Measurements from ENCODE around the gene KRTAP15-1. TPM values are rescaled to one million over a fixed set of nuclear protein-coding genes. Genes with fewer than 3 reads are reported as not detected.

KRTAP15-1 gene
- total RNA-seq, 1 experiment from 2014 or later, result not detected

GRCh38 chr21:30487336-30487735 is 47.3 kb downstream of the KRTAP15-1 start, which contains the start of gene KRTAP19-2:
TSS of gene KRTAP19-2 (minus strand) at chr21:30487436. CDS start at chr21:30487348, 88 bp downstream.
- CTCF ChIA-PET, result no interaction called here
- Mint-ChIP-seq H3K9me3 (ENCODE audit: unreplicated experiment) (no peaks in the 10 kb centered on the region), H3K27me3 (ENCODE audit: insufficient read depth, unreplicated experiment) (no peaks in the 10 kb centered on the region)

More at GRCh38 chr21:30487336-30487735, 47.3 kb downstream of the KRTAP15-1 start, which contains the start of gene KRTAP19-2:
- Histone ChIP-seq H3K36me3 (ENCODE audit: control insufficient read depth, insufficient read depth, low read length) (no peaks in the 10 kb centered on the region), H3K9me3 (no peaks in the 10 kb centered on the region), H3K27me3 (replicated peaks; ENCODE audit: control insufficient read depth, insufficient read depth, low read length) (no peaks in the 10 kb centered on the region), H3K4me1 (no peaks in the 10 kb centered on the region), H3K4me3 (ENCODE audit: low read depth, low read length) (no peak within 1 kb of the TSS)
- POLR2A ChIA-PET, result no interaction called here
- TF ChIP-seq CTCF (IDR thresholded peaks at IDR 0.05; ENCODE audit: insufficient read depth in 1 of 2, low read depth in 1 of 2, low read length in 1 of 2, severe bottlenecking in 1 of 2, unreplicated experiment in 1 of 2), result no peak
- H3K4me3 Mint-ChIP-seq (ENCODE audit: unreplicated experiment), result no peak within 1 kb of the TSS
- H3K36me3 Mint-ChIP-seq (ENCODE audit: insufficient read depth, unreplicated experiment), result no peaks in the 10 kb centered on the region
- H3K4me1 Mint-ChIP-seq (ENCODE audit: low read depth, unreplicated experiment), result no peaks in the 10 kb centered on the region
- H3K27ac Mint-ChIP-seq (ENCODE audit: unreplicated experiment), result no peak within 1 kb of the TSS
- intact Hi-C loops (cut with micrococcal nuclease; ENCODE audit: unreplicated experiment), result no loop called here
- no peak for DNase-seq
- no TSS peak for BruUV-seq (replicated peaks)

Other genes with a start within 250 kb of the KRTAP15-1 start
- not detected in 2 replicates for gene CLDN8, start 224.2 kb upstream of the KRTAP15-1 start, total RNA-seq (2022)
- not detected in 2 replicates for gene KRTAP24-1, start 157.3 kb upstream of the KRTAP15-1 start, total RNA-seq (2022)
- not detected in 2 replicates for gene KRTAP25-1, start 150.8 kb upstream of the KRTAP15-1 start, total RNA-seq (2022)
- gene KRTAP26-1, start 120.0 kb upstream of the KRTAP15-1 start, total RNA-seq (2022), result not detected in 2 replicates
- gene KRTAP27-1, start 102.6 kb upstream of the KRTAP15-1 start, total RNA-seq (2022), result not detected in 2 replicates
- gene KRTAP23-1, start 91.7 kb upstream of the KRTAP15-1 start, total RNA-seq (2022), result not detected in 2 replicates
- gene KRTAP13-2, start 68.0 kb upstream of the KRTAP15-1 start, total RNA-seq (2022), result not detected in 2 replicates
- not detected in 2 replicates for gene KRTAP13-1, start 44.2 kb upstream of the KRTAP15-1 start, total RNA-seq (2022)
- gene KRTAP13-3, start 14.3 kb upstream of the KRTAP15-1 start, total RNA-seq (2022), result not detected in 2 replicates
- not detected in 2 replicates for gene KRTAP13-4, start 10.1 kb upstream of the KRTAP15-1 start, total RNA-seq (2022)
- not detected in 2 replicates for gene KRTAP19-1, start 40.1 kb downstream of the KRTAP15-1 start, total RNA-seq (2022)
- not detected in 2 replicates for gene KRTAP19-2, start 47.2 kb downstream of the KRTAP15-1 start, total RNA-seq (2022)
- gene KRTAP19-3, start 51.7 kb downstream of the KRTAP15-1 start, total RNA-seq (2022), result not detected in 2 replicates
- not detected in 2 replicates for gene KRTAP19-4, start 56.9 kb downstream of the KRTAP15-1 start, total RNA-seq (2022)
- not detected in 2 replicates for gene KRTAP19-5, start 61.9 kb downstream of the KRTAP15-1 start, total RNA-seq (2022)
- not detected in 2 replicates for gene KRTAP19-6, start 101.6 kb downstream of the KRTAP15-1 start, total RNA-seq (2022)
- not detected in 2 replicates for gene KRTAP19-7, start 121.0 kb downstream of the KRTAP15-1 start, total RNA-seq (2022)
- gene KRTAP22-2, start 150.1 kb downstream of the KRTAP15-1 start, total RNA-seq (2022), result not detected in 2 replicates
- not detected in 2 replicates for gene KRTAP6-3, start 152.2 kb downstream of the KRTAP15-1 start, total RNA-seq (2022)
- not detected in 2 replicates for gene KRTAP6-2, start 158.6 kb downstream of the KRTAP15-1 start, total RNA-seq (2022)
- gene KRTAP22-1, start 160.8 kb downstream of the KRTAP15-1 start, total RNA-seq (2022), result not detected in 2 replicates
- not detected in 2 replicates for gene KRTAP6-1, start 173.7 kb downstream of the KRTAP15-1 start, total RNA-seq (2022)
- not detected in 2 replicates for gene KRTAP20-1, start 176.2 kb downstream of the KRTAP15-1 start, total RNA-seq (2022)
- not detected in 2 replicates for gene KRTAP20-4, start 180.4 kb downstream of the KRTAP15-1 start, total RNA-seq (2022)
- not detected in 2 replicates for gene KRTAP20-2, start 194.9 kb downstream of the KRTAP15-1 start, total RNA-seq (2022)
- not detected in 2 replicates for gene KRTAP20-3, start 202.6 kb downstream of the KRTAP15-1 start, total RNA-seq (2022)